ENCODE measurements around the gene PPARG.

Gene PPARG

GRCh38 chr3:12313519-12313918 is 24.6 kb downstream of the PPARG start:
- no peak for DNase-seq

GRCh38 chr3:12316253-12316652 is 27.4 kb downstream of the PPARG start:
- DNase-seq: no peak

DNA sequence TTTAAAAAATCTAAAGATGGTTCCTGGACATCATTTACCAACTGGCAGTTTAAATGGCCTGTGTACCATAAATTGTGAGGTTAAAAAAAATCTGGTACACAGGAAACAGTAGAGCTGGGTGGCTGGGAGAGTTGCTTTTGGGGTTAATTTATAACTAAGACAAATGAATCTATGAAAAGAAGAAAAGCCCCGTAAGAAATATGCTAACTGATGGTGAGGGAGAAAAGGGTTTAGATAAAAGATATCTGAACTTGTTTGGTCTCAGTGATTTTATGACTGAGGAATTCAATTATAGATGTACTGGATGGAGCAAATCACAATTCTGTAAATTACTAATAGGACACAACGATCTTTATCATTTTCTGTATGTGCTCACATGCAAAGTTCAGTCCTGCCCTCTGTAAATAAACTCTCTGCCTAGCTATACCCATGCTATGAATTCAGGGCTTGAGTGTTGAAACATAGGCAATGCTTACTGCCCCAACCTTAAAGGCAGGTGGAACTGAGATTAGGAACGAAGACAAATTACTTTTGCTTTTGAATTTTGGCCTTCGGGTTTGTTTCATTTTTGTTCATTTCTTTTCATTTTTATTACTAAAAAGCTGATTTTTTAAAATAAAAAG is 28.0 kb downstream of the PPARG start:
- no peak for DNase-seq

- no peak for DNase-seq
These were observed 29.0 kb downstream of the PPARG start for GRCh38 chr3:12317914-12318313.

- no peak for DNase-seq
These were observed 30.1 kb downstream of the PPARG start for GRCh38 chr3:12318758-12319621.

- DNase-seq: no peak
These were observed 32.1 kb downstream of the PPARG start for GRCh38 chr3:12321015-12321414.

DNA sequence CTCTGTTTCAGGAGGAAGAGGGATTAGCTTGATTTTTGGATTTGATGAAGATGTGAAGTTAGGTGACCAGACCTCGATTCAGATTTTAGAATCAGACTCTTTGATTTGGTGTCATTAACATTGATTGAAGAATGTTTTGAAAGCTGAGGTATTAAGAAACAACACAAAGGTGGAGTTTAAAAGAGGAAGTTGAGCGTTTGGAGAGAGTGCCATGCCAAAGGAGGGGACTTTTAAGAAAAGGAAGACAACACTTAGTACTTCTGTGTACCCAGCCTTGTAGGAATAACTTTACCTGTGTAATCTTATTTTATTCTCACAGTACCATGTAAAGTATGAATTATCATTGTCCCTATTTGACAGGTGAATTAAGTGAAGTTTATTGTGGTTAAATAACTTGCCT is 34.4 kb downstream of the PPARG start:
- no peak for DNase-seq

GRCh38 chr3:12325586-12326515 is 37.0 kb downstream of the PPARG start:
- DNase-seq: no peak

DNA sequence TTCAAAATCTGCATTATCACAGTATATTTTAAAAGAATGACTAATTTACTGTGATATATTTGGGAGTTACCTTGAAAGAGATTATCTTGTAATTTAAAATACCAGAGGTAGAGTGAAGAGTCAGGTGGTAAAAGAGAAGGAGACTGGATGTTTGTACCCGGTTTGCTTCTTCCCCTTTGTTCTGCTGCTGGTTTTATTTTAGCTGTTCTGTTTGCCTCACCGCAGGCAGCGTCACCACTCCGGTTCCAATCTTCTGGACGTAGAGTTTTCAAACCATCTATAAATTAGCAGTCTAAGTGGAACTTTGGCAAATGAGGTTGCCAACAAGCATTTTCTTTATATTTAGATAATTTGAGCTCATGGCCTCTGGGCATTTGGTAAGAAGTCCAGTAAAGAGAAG is 38.2 kb downstream of the PPARG start:
- DNase-seq: no peak

DNA sequence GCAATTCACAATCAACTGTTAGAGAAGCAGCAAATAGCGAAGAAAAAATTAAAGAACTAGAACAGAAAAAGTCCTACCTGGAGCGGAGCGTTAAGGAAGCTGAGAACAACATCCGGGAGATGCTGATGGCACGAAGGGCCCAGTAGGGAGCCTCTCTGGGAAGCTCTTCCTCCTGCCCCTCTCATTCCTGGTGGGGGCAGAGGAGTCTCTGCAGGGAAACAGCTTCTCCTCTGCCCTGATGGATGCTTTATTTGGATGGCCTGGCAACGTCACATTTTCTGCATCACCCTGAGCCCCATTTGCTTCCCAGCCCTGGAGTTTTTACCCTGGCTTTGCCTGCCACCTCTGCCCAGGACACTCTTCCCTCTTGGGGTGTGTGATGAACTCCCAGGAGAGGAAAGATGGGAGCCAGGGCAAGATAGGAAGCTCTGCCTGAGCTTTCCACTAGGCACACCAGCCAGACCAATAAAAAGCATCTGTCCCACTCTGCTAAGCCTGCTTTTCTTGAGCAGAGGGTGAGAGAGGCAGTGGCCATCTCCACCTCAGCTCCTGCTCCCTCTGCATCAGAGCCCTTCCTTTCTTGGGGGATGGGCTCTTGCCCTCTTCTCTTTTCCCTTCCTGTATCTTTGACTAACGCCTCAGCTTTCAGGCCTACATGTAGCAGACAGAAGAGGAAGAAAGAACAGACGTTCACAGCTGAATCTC is 39.4 kb downstream of the PPARG start:
- no peak for DNase-seq

DNA sequence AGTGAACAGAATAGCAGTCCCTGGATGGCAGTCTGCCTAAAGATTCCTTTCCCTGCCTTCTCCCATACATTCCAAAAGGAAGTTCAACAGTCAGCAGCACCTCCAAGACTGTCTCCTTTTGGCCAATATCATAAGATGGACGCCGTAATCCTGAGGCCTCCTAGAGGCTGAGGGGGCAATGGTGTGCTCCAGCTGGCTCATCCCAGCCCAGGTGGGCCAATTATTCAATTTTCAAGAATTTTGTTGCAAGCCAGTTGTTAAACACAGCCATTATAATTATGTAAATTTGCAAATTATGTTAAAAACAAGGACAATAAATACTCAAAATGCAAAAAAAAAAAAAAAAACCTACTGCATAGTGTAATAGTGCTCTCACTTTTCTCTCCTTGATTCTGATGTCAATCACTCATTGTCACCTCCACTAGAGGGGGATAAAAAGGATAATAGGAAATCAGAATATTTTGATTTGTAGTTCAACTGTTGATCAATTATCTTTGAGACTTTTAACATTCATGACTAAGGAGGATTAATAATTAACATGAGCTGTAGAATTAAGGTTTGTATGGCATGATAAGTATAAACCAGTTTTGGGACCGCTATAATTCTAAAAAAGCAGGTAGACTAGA is 40.1 kb downstream of the PPARG start:
- DNase-seq: no peak

- DNase-seq: no peak
These were observed 45.9 kb downstream of the PPARG start for GRCh38 chr3:12334786-12335185.

DNA sequence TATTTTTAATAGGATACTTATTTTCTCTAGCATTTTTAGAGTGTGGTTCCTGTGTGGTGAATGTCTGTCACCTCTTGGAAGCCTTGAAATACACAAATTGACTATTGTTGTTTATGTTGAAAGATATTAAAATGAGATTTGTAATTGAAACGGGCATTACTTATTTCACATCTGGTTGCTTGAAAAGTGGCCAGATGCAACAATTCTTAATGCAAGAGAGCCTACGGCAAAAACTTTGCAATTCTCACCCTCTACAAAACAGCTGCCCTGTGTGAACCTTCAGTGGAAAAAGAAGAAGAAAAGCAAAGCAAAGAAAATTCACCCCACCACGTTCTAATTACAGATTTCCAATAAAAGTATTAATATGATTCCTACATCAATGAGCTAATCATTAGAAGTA is 46.6 kb downstream of the PPARG start:
- no peak for DNase-seq

GRCh38 chr3:12336099-12336498 is 47.2 kb downstream of the PPARG start:
- no peak for DNase-seq

DNA sequence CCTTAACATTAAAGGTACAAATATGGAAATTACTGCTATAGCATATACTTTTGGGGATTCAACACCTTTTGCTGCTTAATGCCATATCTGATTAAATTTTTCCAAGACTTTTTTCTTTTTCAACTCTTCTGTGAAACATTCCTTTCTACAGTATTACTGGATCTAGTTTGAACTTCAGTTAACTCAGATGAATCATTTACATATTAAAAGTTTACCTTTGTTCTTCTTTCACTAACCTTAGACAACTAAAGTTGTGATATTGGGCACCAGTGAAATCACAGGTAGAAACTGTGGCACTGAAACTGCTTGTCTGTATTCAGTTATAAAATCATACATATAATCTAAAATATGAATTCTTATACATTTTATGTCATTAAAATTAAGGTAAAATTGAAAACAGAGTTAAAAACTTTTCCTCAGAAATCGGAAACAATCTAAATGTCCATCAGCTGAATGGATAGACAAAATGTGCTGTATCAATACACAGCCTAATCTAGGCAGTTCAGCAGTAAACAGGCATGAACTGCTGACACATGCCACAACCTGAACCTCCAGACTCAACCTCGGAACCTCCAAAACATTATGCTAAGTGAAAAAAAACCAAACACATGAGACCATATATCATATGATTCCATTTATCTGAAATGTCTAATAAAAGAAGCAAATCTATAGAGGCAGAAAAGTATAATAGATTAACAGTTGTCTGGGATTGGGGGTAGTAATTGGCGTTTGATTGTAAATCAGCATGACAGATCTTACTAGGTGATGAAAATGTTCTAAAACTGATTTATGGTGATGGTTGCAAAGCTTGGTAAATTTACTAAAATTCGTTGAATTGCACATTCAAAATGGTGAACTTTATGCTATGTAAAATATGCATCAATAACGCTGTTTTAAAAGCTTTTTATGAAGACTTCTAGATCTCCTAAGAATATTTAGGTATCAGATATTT is 50.0 kb downstream of the PPARG start:
- no peak for DNase-seq

GRCh38 chr3:12339701-12340480 is 51.0 kb downstream of the PPARG start:
- DNase-seq: no peak

DNA sequence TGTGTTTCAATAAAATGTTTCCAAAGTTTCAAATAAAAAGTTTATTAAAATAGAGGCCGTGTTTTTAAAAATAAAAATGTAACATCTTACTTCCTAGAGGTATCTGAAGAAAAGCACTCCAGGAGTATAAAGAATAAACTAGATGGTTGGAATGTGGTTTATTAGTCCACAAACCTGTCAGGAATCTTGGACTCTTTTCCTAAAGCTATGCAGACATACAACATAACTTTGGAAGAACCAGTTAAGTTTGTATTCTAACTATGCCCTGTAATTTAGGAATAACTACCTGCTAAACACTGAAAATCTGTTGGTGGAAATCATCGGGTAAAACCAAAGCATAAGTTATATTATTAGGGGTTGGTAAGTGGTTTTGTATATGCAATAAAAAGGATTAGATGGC is 51.6 kb downstream of the PPARG start:
- DNase-seq: no peak

DNA sequence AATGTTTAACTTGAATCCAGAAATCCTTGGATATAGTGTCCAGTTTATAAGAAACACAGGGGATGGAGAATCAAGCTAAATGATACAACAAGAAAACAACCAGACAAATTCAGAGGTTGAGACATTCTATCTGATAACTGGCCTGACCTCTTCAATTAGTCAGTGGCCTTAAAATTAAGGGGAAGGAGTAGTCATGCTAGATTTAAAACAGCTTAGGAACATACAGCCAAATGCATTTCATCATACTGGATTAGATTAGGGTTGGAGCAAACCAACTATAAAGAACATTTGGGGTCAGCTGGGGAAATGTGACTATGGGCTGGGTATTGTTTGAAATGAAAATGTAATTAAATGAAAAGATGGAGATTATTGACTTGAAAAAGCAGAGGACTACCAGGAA is 53.3 kb downstream of the PPARG start:
- DNase-seq: no peak

DNA sequence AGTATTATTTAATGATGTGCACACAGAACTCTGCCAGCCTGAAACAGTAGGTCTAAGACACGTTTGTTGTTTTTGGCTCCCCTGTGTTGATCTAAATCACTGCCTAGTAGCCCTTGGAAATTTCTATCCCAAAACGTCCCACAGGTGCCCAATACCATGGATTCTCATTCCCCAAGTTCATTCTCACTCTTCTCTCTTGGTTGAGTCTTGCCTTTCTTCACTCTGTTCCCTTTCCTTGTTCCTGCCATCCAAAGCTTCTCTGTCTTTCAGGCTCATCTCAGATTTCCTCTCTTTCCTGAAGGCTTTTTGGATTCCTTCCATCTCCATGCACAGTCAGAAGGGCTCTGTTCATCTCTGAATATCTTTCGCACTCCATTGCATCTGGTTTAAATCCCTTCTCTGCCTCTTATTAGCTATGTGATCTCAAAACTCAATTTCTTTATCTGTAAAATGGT is 54.2 kb downstream of the PPARG start:
- no peak for DNase-seq

DNA sequence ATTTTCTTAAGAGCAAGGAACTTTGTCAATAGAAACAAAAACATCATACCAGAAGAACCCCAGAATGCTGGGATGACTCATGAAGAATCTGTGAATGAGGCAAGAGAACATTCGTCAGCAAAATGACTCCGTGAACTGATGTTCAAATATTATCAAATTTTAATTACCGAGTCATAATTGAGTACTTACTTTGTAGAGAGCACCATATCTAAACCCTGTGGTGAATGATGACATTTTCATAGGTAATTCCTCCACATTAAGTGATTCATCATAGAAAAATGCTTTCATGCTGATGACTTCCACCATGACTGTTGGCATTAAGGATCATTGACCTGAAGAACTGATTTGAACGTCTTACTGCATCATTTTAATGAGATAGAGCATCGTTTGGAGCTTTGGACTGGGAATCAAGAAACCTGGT is 56.3 kb downstream of the PPARG start:
- DNase-seq: no peak
